Caco-2 (cell line): Measurements from ENCODE around the gene C1orf50. TPM values are rescaled to one million over a fixed set of nuclear protein-coding genes. Genes with fewer than 3 reads are reported as not detected.

Source experiments
- BruUV-seq: library from RNA; stranded (reverse); fragments of 400-500 nt; replicated peaks from 2 replicates; lab custom pipeline; 2021; lab: Mats Ljungman, UMichigan
- CTCF ChIA-PET: fragments of 300-600 bp; sonication (Branson Sonifier 250); formaldehyde crosslinking; loops from one replicate; lab custom pipeline; 2022; ENCODE audit warnings: antibody characterized with exemption; lab: Charles Lee
- POLR2A ChIA-PET: fragments of 300-600 bp; sonication (Branson Sonifier 250); formaldehyde crosslinking; loops from one replicate; lab custom pipeline; 2022; ENCODE audit warnings: antibody characterized with exemption; lab: Charles Lee
- DNase-seq, 2 experiments: peaks; one replicate each; pipeline versions ENCODE4 v3.0.0 to v3.0.0-alpha.2; 2020 to 2022
- H3K27me3 ChIP-seq: replicated peaks from 2 replicates; pipeline ENCODE4 v1.6.0; 2011; ENCODE audit warnings: low read length; ENCODE audit not compliant: control insufficient read depth, insufficient read depth
- H3K36me3 ChIP-seq: 2 replicates; pipeline ENCODE4 v1.5.1; 2011; ENCODE audit warnings: low read length; ENCODE audit not compliant: control insufficient read depth, insufficient read depth
- H3K4me1 ChIP-seq: fragments of 250-450 bp; sonication (Bioruptor Pico); 2 replicates; pipeline ENCODE4 v1.5.1; 2020; ENCODE audit warnings: mild to moderate bottlenecking
- H3K4me3 ChIP-seq: 2 replicates; pipeline ENCODE4 v1.5.1; 2011; ENCODE audit warnings: low read depth, mild to moderate bottlenecking, control low read depth, low read length
- H3K9me3 ChIP-seq: fragments of 250-450 bp; sonication (Bioruptor Pico); 2 replicates; pipeline ENCODE4 v1.5.1; 2020; ENCODE audit warnings: mild to moderate bottlenecking, moderate library complexity
- H3K27ac Mint-ChIP-seq: one replicate; pipeline ENCODE4 v1.8.0; 2022; ENCODE audit warnings: mixed read lengths; ENCODE audit not compliant: unreplicated experiment
- H3K27me3 Mint-ChIP-seq: one replicate; pipeline ENCODE4 v1.8.0; 2022; ENCODE audit warnings: mixed read lengths; ENCODE audit not compliant: insufficient read depth, unreplicated experiment
- H3K36me3 Mint-ChIP-seq: one replicate; pipeline ENCODE4 v1.8.0; 2022; ENCODE audit warnings: mild to moderate bottlenecking, mixed read lengths; ENCODE audit not compliant: insufficient read depth, unreplicated experiment
- H3K4me1 Mint-ChIP-seq: one replicate; pipeline ENCODE4 v1.8.0; 2022; ENCODE audit warnings: low read depth, mixed read lengths; ENCODE audit not compliant: unreplicated experiment
- H3K4me3 Mint-ChIP-seq: one replicate; pipeline ENCODE4 v1.8.0; 2022; ENCODE audit warnings: mild to moderate bottlenecking, moderate library complexity, mixed read lengths; ENCODE audit not compliant: unreplicated experiment
- H3K9me3 Mint-ChIP-seq: one replicate; pipeline ENCODE4 v1.8.0; 2022; ENCODE audit warnings: mixed read lengths; ENCODE audit not compliant: unreplicated experiment
- intact Hi-C: fragments of 100-400 bp; cut with micrococcal nuclease; formaldehyde crosslinking; loops from one replicate; pipeline ENCODE4 v1.10.0; 2022; ENCODE audit not compliant: unreplicated experiment
- total RNA-seq: library from RNA; stranded (reverse); gene quantifications from 2 replicates; pipeline ENCODE4 v1.2.3, GENCODE V29; 2022
- TF ChIP-seq, protein P1 (sequence below), 2 experiments: fragments of 200-600 bp in 1 of 2; IDR thresholded peaks; 1 replicate in 1 of 2; 2 replicates in 1 of 2; pipeline versions ENCODE4 v1.5.1 to v1.8.0; 2011 to 2022; ENCODE audit warnings: antibody characterized with exemption in 1 of 2, control low read depth in 1 of 2, inconsistent platforms in 1 of 2, low read depth in 1 of 2, low read length in 1 of 2, mild to moderate bottlenecking in 1 of 2, moderate library complexity in 1 of 2; ENCODE audit not compliant: insufficient read depth in 1 of 2, severe bottlenecking in 1 of 2, unreplicated experiment in 1 of 2

C1orf50 gene
- total RNA-seq, 1 experiment from 2014 or later = 6.1 TPM

DNA sequence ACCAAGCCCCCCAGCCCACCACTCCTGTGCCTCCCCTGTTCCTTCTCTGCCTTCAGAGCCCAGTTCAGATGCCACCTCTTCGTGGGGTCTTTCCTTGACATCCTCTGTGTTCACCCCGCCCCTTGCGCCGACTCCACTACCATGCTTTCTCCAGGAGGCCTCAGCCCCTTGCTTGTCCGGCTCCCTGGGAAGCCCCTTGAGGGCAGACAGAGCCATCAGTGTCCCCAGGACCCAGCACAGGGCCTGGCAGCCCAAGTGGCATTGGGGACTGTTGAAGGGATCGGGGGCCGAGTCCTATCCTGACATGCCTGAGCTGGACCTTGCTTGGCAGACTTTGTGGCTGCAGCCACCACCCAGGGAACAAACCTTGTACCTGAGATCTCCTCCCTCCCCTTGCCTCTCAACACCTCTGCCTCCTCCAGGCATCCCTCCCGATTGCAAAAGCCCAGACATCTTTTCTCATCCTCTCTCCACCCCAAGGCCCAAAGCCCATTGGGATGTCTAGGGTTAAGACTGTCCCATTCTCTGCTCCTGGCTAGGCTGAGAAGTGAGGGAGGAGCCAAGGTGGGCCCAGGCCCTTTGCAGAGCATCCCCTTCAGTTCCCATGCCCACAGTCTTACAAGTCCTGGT lies 30.4 kb upstream of the C1orf50 start:
- ChIA-PET CTCF (interaction anchor here (0.7 to 1.4 kb wide), 2 partner anchors 21 to 337 kb away, joined by 3 to 4 read pairs; no protein-coding TSS in a partner anchor), POLR2A (no interaction called here)
- intact Hi-C loops = no loop called here
- H3K27me3 Mint-ChIP-seq = no peaks in the 10 kb centered on the region
- no peaks in the 10 kb centered on the region for H3K36me3 Mint-ChIP-seq
- Histone ChIP-seq H3K36me3 (no peaks in the 10 kb centered on the region), H3K9me3 (no peaks in the 10 kb centered on the region), H3K4me3 (no peak overlapping the region), H3K27me3 (no peaks in the 10 kb centered on the region), H3K4me1 (peaks cover 25% of the 10 kb centered on the region)
- TF ChIP-seq, protein P1, sequence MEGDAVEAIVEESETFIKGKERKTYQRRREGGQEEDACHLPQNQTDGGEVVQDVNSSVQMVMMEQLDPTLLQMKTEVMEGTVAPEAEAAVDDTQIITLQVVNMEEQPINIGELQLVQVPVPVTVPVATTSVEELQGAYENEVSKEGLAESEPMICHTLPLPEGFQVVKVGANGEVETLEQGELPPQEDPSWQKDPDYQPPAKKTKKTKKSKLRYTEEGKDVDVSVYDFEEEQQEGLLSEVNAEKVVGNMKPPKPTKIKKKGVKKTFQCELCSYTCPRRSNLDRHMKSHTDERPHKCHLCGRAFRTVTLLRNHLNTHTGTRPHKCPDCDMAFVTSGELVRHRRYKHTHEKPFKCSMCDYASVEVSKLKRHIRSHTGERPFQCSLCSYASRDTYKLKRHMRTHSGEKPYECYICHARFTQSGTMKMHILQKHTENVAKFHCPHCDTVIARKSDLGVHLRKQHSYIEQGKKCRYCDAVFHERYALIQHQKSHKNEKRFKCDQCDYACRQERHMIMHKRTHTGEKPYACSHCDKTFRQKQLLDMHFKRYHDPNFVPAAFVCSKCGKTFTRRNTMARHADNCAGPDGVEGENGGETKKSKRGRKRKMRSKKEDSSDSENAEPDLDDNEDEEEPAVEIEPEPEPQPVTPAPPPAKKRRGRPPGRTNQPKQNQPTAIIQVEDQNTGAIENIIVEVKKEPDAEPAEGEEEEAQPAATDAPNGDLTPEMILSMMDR (IDR thresholded peaks at IDR 0.05; ENCODE audit: insufficient read depth in 1 of 2, low read depth in 1 of 2, low read length in 1 of 2, severe bottlenecking in 1 of 2, unreplicated experiment in 1 of 2) = no peak
- H3K4me3 Mint-ChIP-seq = no peak overlapping the region
- H3K9me3 Mint-ChIP-seq = no peaks in the 10 kb centered on the region
- no TSS peak for BruUV-seq
- peak overlapping the region; percentile 75 for H3K27ac Mint-ChIP-seq
- H3K4me1 Mint-ChIP-seq = peaks cover 12% of the 10 kb centered on the region
- no peak for DNase-seq

DNA sequence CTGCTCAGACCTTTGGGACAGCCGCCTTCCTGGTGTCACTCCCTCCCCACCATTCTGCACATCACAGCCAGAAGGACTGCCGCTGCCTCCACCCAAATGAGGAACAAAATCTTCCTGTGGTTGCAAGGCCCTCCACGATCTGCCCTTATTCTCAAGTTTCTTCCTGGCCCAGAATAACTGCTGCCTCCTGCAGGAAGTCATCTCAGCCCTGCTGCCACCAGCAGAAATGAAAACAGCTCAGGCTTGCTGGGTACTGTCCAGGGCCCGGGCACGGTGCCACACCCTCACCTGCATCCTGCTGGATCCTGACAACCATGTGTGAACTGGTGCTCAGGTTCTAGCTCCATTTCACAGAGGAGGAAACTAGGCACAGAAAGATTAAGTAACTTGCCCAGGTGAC lies 29.8 kb upstream of the C1orf50 start:
- Histone ChIP-seq H3K27me3 (no peaks in the 10 kb centered on the region), H3K9me3 (no peaks in the 10 kb centered on the region), H3K36me3 (no peaks in the 10 kb centered on the region), H3K4me3 (no peak overlapping the region), H3K4me1 (peaks cover 25% of the 10 kb centered on the region)
- CTCF ChIA-PET = no interaction called here
- Mint-ChIP-seq H3K27ac (no peak overlapping the region), H3K4me1 (peaks cover 12% of the 10 kb centered on the region), H3K36me3 (no peaks in the 10 kb centered on the region), H3K27me3 (no peaks in the 10 kb centered on the region), H3K4me3 (no peak overlapping the region), H3K9me3 (no peaks in the 10 kb centered on the region)
- intact Hi-C loops = no loop called here
- TF ChIP-seq, protein P1 (IDR thresholded peaks at IDR 0.05; ENCODE audit: insufficient read depth in 1 of 2, low read depth in 1 of 2, low read length in 1 of 2, severe bottlenecking in 1 of 2, unreplicated experiment in 1 of 2) = no peak
- no peak for DNase-seq
- POLR2A ChIA-PET = no interaction called here
- no TSS peak for BruUV-seq

DNA sequence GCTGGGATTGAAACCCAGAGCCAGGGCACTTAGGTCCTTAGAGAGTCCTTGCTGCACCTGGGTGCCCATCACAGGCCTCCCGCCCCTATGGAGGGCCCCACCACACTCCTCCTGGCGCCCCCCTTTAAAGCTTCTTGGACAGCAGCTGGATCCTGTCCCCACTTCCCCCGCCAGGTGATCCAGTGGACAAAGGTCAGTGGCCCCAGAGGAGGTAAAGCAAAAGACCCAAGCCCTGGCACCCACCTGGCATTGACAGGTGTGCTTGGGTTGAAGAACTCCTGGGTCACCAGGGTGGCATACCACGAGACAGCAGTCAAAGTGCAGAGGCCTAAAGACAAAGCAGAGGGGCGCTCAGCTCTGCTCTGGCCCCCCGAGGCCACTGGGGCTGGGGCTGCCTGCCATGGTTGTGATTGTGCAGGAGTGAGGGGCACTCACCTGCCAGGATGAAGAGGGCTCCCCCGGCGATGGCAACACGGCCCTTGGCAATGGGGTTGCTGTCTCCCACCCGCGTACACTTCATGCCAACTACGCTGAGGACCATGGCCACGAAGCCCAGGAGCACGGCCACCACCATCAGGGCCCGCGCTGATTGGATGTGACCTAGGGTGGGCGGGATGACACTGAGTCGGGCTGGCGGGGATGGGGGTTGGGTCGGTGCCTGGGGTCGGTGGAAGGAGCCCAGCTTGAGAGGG lies 28.9 kb upstream of the C1orf50 start:
- Mint-ChIP-seq H3K4me3 (no peak overlapping the region), H3K4me1 (peaks cover 12% of the 10 kb centered on the region), H3K27ac (no peak overlapping the region), H3K9me3 (no peaks in the 10 kb centered on the region), H3K36me3 (no peaks in the 10 kb centered on the region), H3K27me3 (no peaks in the 10 kb centered on the region)
- no peaks in the 10 kb centered on the region for H3K27me3 ChIP-seq
- CTCF ChIA-PET = no interaction called here
- TF ChIP-seq, protein P1 (IDR thresholded peaks at IDR 0.05; ENCODE audit: insufficient read depth in 1 of 2, low read depth in 1 of 2, low read length in 1 of 2, severe bottlenecking in 1 of 2, unreplicated experiment in 1 of 2) = no peak
- BruUV-seq = no TSS peak
- peaks cover 25% of the 10 kb centered on the region for H3K4me1 ChIP-seq
- H3K36me3 ChIP-seq = no peaks in the 10 kb centered on the region
- H3K9me3 ChIP-seq = no peaks in the 10 kb centered on the region
- no peak for DNase-seq
- intact Hi-C loops = no loop called here
- POLR2A ChIA-PET = no interaction called here
- no peak overlapping the region for H3K4me3 ChIP-seq
